Sciatic nerve (tissue), 2 donors: ENCODE data around the gene KRTAP29-1. TPM values are rescaled to one million over a fixed set of nuclear protein-coding genes. Genes with fewer than 3 reads are reported as not detected.
"Not testable (repeated sequence)": the region's sequence is repeated elsewhere in the genome, so short reads cannot be mapped to it uniquely, and the experiment has no call there.

Source experiments
- ATAC-seq: fragments of 200-7000 bp; cut with Tn5 transposase; one replicate; pipeline ENCODE4 v1.9.1; 2020; ENCODE audit warnings: mild to moderate bottlenecking, moderate library complexity
- DNase-seq: peaks from one replicate; pipeline ENCODE4 v3.0.0-alpha.2; 2020; ENCODE audit warnings: low spot score
- intact Hi-C: fragments of 100-400 bp; cut with DNase I; formaldehyde crosslinking; loops from one replicate; pipeline ENCODE4 v1.14.2; 2022
- total RNA-seq: library from RNA; stranded (reverse); fragmentation: NEBNext Ultra II Directional; extraction: Animal tissue kit (Norgen Biotek cat#: 25700); gene quantifications from one replicate; pipeline ENCODE4 v1.2.1, GENCODE V29; 2021
- donor health status: DM: no; HTN: no; CAD: no.
- donor health status: DM: no; HTN: no; CAD: no.

The KRTAP29-1 gene
- total RNA-seq, 1 donor from 2014 or later: not detected

DNA sequence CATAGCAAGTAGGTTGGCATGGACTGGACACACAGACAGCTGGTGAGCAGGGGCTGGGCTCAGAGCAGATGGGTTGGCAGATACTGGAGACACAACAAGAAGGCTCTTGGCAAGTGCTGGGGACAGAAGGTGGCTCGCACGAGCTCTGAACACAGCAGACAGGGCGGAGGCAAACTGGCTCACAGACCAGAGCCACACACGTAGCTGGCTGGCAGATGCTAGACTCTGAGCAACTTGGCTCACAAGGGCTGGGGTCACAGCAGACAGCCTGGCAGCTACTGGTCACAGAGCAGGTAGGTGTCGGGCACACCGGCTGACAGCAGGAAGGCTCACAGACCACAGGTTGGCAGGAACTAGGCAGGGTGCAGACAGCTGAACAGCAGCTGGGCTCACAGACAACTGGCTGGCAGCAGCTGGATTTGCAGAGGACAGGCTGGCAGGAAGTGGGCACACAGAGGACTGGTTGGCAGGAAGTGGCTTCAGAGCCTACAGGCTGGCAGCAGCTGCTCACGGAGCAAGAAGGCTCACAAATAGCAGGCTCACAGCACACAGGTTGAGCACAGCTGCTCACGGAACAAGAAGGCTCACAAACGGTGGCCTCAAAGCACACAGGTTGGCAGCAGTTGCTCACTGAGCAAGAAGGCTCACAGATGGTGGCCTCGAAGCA, 5.7 kb upstream of the KRTAP29-1 start:
- peak; percentile 79 for ATAC-seq
- DNase-seq: no peak
- intact Hi-C loops: no loop called here

DNA sequence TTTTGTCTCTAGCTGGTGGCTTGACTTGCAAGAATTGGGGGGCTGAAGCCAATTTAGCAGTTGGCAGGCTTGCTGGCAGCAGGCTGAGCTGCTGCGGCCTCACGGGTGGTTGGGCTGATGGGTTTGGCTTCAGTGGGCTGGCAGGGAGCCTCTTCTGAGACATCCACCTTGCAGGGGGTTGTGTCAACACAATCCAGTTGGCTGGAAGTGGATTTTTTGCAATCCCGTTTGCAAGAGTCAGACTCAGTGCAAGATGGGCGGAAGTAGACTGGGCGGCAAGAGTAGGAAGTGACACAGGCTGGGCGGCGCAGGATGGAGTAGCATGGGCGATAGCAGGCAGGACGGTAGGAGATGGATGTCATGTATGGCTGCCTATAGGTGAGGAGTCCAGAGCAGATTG, 5.0 kb upstream of the KRTAP29-1 start:
- no peak for ATAC-seq
- no peak for DNase-seq
- intact Hi-C loops: no loop called here

DNA sequence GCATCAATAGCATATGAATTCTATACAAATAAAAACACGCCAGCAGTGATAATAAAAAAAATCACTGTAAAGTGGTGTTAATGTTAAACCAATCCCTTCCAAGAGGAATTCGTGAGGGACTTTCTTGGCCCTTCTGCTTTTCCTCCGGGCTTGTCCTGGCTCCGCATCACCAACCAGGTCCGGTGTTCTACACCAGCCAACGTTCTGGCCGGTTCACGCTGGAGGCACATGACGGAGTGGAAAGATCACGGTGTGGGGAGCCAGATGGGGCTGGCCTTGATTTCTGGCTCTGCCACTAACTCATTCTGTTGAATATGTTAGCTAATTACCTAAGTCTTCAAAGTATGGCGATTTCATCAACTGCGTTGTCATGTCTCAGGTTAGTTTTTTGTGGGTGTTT, 1.4 kb upstream of the KRTAP29-1 start:
- DNase-seq: no peak
- intact Hi-C loops: no loop called here
- no peak for ATAC-seq

DNA sequence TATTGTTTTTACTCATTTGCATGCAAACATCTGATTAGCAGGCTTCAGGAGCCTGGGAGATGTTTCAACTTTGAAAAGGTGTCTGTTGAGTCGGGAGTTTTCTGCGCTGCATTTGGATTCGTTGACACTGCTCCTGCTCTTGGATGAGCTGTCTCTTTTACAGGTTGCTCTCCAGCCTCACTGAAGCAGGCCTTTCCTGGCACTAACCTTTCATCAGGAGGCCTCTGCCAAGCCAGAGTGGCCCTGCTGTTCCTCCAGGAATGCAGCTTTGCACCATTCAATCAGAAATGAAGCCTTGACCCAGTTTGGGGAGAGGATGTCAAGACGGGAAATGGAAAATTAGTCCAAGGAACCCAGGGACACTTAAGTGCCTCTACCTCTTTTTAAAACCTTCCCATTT, 330 bp upstream of the KRTAP29-1 start:
- no peak for ATAC-seq
- intact Hi-C loops: no loop called here
- DNase-seq: no peak

DNA sequence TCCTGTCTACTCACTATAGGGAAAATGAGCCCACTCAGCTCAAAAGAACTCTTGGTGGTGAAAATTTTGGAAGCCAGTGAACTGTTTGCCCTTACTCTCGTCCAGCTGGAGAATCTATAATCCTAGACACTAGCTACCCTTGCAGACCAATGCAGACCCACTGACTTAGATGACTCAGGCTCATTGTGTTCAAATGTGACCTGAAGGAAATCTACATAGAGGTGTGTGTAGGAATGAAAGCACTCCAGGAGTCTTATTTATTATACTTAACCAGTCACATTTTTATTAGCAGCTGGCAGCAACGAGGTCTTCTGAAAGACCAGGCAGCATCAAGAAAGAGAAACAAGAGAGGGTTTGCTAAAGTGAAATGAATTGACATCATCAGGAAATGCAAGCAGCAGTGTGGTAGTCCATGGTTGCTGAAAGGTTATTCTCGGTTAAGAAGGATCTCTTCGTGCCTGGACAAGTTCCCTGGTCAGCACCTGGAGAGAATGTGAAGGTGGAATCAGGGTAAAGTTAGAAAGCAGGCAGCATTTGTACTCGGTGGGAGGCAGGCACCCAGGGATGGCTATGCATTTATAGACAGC, 1.4 kb downstream of the KRTAP29-1 start:
- ATAC-seq: no peak
- DNase-seq: no peak
- intact Hi-C loops: no loop called here

DNA sequence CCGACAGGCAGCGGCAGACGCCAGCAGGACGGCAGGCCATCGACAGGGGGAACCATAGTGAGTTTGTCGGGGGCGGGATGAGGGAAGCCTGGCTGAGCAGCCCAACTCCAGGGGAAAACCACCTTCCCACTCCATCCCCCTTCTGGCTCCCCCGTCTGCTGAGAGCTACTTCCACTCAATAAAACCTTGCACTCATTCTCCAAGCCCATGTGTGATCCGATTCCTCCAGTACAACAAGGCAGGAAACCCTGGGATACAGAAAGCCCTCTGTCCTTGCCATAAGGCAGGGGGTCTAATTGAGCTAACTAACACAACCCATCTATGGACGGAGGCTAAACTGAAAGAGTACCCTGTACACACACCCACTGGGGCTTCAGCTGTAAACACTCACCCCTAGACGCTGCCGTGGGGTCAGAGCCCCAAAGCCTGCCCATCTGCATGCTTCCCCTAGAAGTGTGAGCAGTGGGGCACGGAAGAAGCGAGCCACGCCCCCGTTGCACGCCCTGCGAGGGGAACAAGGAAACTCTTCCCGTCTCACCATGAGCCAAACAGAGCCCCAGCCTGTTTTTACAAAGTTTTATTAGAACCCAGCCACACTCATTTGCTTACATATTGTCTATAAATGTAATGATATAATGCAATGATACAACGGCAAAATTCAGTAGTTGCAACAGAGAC, 4.1 kb downstream of the KRTAP29-1 start:
- intact Hi-C loops: no loop called here
- ATAC-seq: no peak
- no peak for DNase-seq

DNA sequence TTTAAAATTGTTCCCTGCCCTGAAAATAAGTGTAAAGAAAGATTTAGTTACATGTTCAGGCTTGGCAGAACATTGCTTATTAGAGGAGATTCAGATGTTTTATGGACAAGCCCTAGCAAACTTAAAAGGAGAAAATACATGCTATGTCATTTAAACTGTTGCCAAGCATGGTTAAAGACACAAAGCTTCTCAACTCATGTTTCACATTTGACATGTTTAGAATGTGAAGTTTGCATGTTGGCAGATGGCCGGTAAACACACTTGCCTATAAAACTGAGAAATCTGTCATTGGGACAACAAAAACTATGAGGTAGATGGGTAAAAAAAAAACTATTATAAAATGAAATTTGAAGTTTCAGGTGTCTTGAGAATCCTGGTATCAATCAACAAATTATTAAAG, 5.8 kb downstream of the KRTAP29-1 start:
- no peak for DNase-seq
- no peak for ATAC-seq
- intact Hi-C loops: no loop called here

DNA sequence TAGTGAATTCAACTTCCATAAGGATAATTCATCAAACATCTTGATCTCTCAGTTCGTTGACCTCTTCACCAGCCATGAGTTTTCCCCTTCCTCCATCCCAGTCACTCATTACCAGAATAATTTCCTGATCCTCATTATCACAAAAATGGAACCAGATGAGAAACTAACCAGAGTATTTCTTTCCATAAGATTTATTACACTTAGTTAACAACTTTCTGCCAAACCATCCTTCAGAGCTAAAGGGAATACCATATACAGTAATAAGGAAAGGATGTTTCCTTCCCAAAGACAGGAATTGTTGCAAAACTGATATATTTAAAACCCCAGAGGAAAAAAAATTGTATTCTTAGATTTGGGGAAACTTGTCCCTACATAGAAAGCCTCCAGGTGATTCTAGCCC, 8.6 kb downstream of the KRTAP29-1 start:
- intact Hi-C loops: no loop called here
- no peak for DNase-seq
- ATAC-seq: no peak

DNA sequence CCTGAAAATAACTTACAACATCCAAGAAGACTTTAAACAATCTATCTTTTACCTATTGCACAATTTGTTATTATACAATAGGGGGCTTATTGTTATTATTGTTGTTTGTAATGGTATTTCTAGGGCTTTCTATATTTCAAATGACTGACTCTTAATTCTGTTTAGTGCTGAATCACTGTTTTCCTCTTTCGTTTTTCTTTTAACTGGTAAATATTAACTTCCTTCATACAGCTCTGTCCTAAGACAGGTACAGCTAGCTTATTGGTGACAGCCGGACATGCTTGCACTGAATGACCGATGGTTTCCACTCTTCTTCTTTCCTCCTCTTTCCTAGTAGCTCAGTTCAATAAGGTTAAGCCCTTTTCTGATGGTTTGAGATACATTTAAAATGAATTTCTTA, 15.6 kb downstream of the KRTAP29-1 start:
- intact Hi-C loops: no loop called here
- DNase-seq (no peak), ATAC-seq (no peak)

DNA sequence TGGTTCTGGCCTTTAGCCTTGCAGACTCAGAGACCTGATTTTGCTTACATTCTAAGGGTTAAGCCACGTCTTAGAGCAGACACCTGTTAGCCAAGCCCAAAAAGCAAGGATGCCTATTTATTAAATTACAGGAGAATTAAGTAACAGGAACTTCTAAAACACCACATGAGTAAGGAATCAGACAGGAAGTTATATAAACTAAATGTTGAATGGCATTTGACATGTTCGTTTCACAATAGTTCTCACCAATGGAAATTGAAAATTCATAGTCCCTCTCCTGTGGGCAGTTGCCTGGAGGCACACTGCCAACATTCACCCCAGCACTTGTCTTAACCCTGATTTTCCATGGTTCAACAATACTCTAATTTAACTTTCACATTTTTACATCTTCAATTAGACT, 18.1 kb downstream of the KRTAP29-1 start:
- no peak for ATAC-seq
- intact Hi-C loops: no loop called here

DNA sequence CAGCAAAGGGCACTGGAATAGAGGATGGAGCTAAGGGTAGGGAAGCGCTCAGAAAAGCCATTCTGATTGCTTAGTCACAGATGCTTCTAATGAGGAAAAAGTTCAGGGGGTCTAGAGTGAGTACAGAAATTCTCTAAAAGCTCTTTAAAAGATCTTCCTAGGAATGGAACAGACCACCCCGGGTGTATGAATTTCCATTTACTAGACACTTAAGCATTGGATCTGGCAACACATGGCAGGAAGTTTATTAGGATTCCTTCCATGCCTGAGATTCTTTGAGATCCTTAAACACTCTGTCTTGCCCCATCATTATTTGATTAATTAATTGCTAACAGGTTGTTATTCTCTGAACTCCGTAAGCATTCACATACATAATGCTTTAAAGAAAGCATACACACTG, 18.6 kb downstream of the KRTAP29-1 start:
- ATAC-seq (no peak), DNase-seq (no peak)
- intact Hi-C loops: no loop called here

More for the DNA sequence above, 18.1 kb downstream of the KRTAP29-1 start:
- DNase-seq: no peak

DNA sequence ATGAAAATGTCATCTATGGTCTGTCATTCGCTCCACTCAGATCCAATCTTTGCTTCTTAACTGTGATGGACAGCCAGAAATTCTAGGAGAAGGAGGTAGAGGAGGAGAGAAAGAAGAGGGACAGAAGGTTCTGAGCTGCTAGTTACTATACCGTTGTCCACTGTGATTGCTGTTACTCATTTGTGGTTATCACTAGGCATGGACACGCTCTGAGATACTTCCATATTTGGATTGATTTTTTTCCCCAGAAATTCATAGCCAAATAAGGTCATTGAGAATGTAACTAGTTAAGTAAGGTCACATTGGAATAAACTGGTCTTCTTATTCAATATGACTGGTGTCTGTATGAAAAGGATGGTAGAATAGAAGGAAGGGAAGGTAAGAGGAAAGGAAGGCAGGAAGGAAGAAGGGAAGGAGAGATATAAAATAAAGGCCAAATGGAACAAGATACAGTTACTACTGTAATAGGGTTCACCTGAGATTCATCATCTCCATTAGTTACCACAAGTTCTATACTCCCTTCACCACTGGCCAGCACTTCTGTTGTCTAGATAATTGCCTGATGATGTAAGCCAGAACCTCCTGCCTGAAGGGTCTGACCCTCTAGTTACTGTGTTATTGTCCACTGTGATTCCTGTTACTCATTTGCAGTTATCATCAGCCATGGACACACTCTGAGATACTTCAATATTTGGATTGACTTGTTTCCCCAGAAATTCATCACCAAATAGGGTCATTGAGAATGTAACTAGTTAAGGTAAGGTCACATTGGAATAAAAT, 24.3 kb downstream of the KRTAP29-1 start:
- no peak for DNase-seq
- ATAC-seq: no peak
- intact Hi-C loops: no loop called here

DNA sequence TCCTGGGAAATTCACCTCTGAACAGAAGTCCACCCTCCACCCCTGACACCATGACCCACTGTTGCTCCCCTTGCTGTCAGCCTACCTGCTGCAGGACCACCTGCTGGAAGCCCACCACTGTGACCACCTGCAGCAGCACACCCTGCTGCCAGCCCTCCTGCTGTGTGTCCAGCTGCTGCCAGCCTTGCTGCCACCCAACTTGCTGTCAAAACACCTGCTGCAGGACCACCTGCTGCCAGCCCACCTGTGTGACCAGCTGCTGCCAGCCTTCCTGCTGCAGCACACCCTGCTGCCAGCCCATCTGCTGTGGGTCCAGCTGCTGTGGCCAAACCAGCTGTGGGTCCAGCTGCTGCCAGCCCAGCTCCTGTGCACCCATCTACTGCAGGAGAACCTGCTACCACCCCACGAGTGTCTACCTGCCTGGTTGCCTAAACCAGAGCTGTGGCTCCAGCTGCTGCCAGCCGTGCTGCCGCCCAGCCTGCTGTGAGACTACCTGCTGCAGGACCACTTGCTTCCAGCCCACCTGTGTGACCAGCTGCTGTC, 26.9 kb downstream of the KRTAP29-1 start, which contains the start of gene KRTAP9-7:
KRTAP9-7 (plus strand) TSS at position 51 of the 543 bp plus-strand sequence; CDS start at position 51, 0 bp downstream.
- DNase-seq, ATAC-seq, intact Hi-C loops: not testable (repeated sequence)

DNA sequence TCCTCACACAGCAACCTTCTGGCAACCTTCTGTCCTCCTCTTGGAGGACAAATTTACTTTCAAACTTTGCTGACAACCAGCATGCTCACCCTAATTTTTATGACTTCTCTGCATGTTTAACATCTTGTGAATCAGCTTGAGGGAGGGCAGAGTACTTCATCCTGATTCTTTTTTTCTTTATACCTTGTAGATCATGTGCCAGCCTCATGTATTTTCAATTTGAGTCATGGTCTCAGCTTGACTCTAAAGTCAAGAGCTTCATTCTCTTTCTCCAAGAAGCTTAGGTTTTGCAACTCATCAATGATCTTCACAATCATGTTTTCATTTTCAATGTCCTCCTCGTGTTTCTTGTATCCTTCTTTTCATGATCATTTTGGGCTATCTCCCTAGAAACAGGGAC, 30.8 kb downstream of the KRTAP29-1 start:
- ATAC-seq: no peak
- intact Hi-C loops: no loop called here

DNA sequence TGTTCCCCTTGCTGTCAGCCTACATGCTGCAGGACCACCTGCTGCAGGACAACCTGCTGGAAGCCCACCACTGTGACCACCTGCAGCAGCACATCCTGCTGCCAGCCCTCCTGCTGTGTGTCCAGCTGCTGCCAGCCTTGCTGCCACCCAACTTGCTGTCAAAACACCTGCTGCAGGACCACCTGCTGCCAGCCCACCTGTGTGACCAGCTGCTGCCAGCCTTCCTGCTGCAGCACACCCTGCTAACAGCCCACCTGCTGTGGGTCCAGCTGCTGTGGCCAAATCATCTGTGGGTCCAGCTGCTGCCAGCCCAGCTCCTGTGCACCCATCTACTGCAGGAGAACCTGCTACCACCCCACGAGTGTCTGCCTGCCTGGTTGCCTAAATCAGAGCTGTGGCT, 31.3 kb downstream of the KRTAP29-1 start:
- DNase-seq, intact Hi-C loops, ATAC-seq: not testable (repeated sequence)

More for the DNA sequence above, 30.8 kb downstream of the KRTAP29-1 start:
- no peak for DNase-seq

DNA sequence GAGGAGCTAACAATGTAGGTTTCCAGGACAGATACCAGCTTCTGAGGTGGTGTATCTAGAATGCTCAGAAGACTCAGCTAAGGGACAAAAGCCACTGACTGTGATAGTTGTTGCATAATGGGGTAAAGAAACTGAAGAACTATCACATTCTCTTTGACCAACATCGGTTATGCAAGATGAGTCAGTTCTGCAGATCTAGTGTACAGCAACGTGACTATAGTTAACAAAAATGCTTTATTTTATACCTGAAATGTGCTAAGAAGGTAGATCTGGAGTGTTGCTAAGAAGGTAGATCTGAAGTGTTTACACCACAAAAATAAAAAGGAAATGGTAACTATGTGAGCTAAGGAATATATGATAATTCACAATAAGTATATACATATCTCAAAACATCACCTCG, 34.9 kb downstream of the KRTAP29-1 start:
- ATAC-seq: no peak
- intact Hi-C loops: no loop called here
- DNase-seq: no peak

DNA sequence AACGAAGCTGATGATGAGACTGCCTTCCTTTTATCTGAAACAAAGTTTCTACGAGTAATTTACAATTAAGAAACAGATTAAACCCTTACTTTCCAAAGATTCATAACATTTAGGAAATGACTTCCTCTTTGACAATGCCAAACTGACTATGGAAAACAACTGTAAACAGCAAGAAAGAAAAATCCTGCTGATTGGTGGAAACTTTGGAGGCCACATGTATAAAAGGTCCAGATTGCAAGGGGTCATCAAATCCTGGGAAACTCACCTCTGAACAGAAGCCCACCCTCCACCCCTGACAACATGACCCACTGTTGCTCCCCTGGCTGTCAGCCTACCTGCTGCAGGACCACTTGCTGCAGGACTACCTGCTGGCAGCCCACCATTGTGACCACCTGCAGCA, 37.6 kb downstream of the KRTAP29-1 start, which contains the start of gene KRTAP9-6:
KRTAP9-6 (plus strand) TSS at position 301 of the 400 bp plus-strand sequence; CDS start at position 301, 0 bp downstream.
- intact Hi-C loops: no loop called here
- no peak for DNase-seq
- ATAC-seq: no peak

DNA sequence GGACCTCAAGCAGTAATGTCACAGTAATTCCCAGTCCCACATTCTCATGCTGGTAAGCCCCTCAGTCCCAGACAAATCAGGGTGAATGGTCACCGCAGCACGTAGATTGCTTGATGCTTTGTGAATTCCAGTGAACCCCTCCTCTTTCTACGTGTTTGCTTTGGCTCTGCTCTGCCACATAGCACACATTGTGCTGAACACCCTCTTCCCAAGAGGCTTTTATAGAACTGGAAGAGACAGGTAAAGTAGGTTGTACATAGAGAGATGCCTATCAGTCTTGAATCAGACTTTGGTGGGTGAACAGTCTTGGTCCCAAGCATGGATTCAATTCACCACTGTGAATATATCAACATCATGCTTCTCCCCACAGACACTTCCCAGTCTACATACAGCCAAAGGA, 38.1 kb downstream of the KRTAP29-1 start:
- ATAC-seq (no peak), DNase-seq (no peak)
- intact Hi-C loops: no loop called here

DNA sequence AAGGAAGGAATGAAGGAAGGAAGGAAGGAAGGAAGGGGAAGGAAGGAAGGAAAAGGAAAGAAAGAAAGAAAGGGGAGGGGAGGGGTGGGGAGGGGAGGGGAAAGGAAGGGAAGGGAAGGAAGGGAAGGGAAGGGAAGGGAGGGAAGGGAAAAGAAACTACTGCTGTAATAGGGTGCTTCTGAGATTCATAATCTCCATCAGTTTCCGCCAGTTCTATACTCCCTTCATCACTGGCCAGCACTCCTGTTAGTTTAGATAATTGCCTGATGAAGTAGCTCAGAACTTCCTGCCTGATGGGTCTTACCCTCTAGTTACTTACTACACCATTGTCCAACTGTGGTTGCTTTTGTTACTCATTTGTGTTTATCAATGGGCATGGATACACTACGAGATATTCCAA, 39.4 kb downstream of the KRTAP29-1 start:
- ATAC-seq (no peak), DNase-seq (no peak)
- intact Hi-C loops: no loop called here
